NK-92 (cell line): ENCODE results near the gene IFNLR1.

Experiments
- DNase-seq: peaks from one replicate; lab custom pipeline; 2025; ENCODE audit not compliant: unreplicated experiment; lab: John Stamatoyannopoulos, UW

IFNLR1 gene

GRCh38 chr1:24107462-24108138 is 79.5 kb downstream of the IFNLR1 start:
- DNase-seq = no peak

GRCh38 chr1:24105368-24106160 is 81.5 kb downstream of the IFNLR1 start:
- no peak for DNase-seq

GRCh38 chr1:24104854-24105253 is 82.2 kb downstream of the IFNLR1 start:
- no peak for DNase-seq
